Activated CD4-positive, alpha-beta T cell treated with anti-CD3 and anti-CD28 coated beads, Interleukin-2, amount 10 ng/mL, durations not matched to agents 24 days and 14 days (primary cell): ENCODE measurements around the gene TMEM63C. TPM values are rescaled to one million over a fixed set of nuclear protein-coding genes. Genes with fewer than 3 reads are reported as not detected.

Experiments used
- DNase-seq: peaks from one replicate; pipeline ENCODE4 v3.0.0; 2022
- H3K27ac Mint-ChIP-seq: one replicate; pipeline ENCODE4 v1.8.0; 2022; ENCODE audit warnings: mild to moderate bottlenecking, mixed read lengths
- H3K27me3 Mint-ChIP-seq: one replicate; pipeline ENCODE4 v1.8.0; 2022; ENCODE audit warnings: mixed read lengths
- H3K36me3 Mint-ChIP-seq: one replicate; pipeline ENCODE4 v1.8.0; 2022; ENCODE audit warnings: low read depth, mild to moderate bottlenecking, mixed read lengths
- H3K4me1 Mint-ChIP-seq: one replicate; pipeline ENCODE4 v1.8.0; 2021; ENCODE audit warnings: mixed read lengths
- H3K4me3 Mint-ChIP-seq: one replicate; pipeline ENCODE4 v1.8.0; 2022; ENCODE audit warnings: mild to moderate bottlenecking, moderate library complexity, mixed read lengths
- H3K9me3 Mint-ChIP-seq: one replicate; pipeline ENCODE4 v1.8.0; 2021; ENCODE audit warnings: mixed read lengths
- intact Hi-C: fragments of 100-400 bp; cut with micrococcal nuclease; formaldehyde crosslinking; loops from one replicate; pipeline ENCODE4 v1.15.1; 2023
- total RNA-seq: library from RNA; stranded (reverse); gene quantifications from 2 replicates; pipeline ENCODE4 v1.2.3, GENCODE V29; 2022

TMEM63C gene
- total RNA-seq, 1 donor from 2014 or later, result 2.3 TPM

- DNase-seq, result no peak
- H3K4me3 Mint-ChIP-seq, result no peak overlapping the region
- H3K27me3 Mint-ChIP-seq, result peaks cover 4% of the 10 kb centered on the region
- H3K4me1 Mint-ChIP-seq, result no peaks in the 10 kb centered on the region
- no peaks in the 10 kb centered on the region for H3K36me3 Mint-ChIP-seq
- no peaks in the 10 kb centered on the region for H3K9me3 Mint-ChIP-seq
- intact Hi-C loops, result loop anchor here (5.0 kb wide), 1 partner anchor 60 kb away; no protein-coding TSS in a partner anchor
- H3K27ac Mint-ChIP-seq, result no peak overlapping the region
Observed at GRCh38 chr14:77212097-77212870, 30.7 kb downstream of the TMEM63C start.

DNA sequence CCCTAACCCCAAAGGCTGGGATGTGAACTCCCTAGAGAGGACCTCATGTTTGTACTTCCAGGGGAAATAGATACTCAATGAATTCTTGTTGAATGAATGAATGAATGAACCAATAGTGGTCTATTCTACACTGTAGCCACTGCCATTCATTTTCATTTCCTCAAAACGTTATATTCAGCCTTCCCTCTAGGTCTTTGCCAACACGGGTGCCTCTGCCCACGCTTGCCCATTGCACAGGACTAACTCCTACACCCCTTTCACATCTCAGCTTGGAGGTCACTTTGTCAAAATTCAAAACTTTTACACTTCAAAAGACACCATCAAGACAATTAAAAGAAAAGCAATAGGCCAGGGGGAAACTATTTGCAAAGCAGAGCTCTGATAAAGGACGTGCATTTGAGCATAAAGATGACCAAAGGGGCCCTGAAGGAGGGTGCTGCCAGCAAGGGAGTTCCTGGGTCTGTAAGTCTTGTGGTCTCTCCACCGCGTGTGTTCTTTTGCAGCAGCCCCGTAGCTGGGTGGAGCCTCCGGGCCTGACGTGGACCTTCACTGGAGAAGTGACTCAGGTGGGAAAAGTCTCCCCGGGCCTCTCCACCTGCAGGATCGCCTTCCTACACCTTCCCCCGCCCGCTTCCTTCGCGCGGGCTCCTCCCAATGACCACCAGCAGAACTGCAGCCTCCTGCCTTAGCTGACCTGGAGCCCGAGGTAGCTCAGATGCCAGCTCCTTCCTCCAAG, 31.5 kb downstream of the TMEM63C start:
- intact Hi-C loops, result loop anchor here (5.0 kb wide), 1 partner anchor 61 kb away; no protein-coding TSS in a partner anchor
- Mint-ChIP-seq H3K4me3 (no peak overlapping the region), H3K27me3 (peaks cover 4% of the 10 kb centered on the region), H3K27ac (no peak overlapping the region), H3K9me3 (no peaks in the 10 kb centered on the region), H3K4me1 (no peaks in the 10 kb centered on the region), H3K36me3 (no peaks in the 10 kb centered on the region)
- DNase-seq, result peak; percentile 81

- intact Hi-C loops, result loop anchor here (5.0 kb wide), 1 partner anchor 61 kb away; no protein-coding TSS in a partner anchor
- no peaks in the 10 kb centered on the region for H3K4me1 Mint-ChIP-seq
- no peak overlapping the region for H3K27ac Mint-ChIP-seq
- H3K4me3 Mint-ChIP-seq, result no peak overlapping the region
- DNase-seq, result no peak
- peaks cover 4% of the 10 kb centered on the region for H3K27me3 Mint-ChIP-seq
- no peaks in the 10 kb centered on the region for H3K36me3 Mint-ChIP-seq
- no peaks in the 10 kb centered on the region for H3K9me3 Mint-ChIP-seq
Observed at GRCh38 chr14:77213679-77214016, 32.0 kb downstream of the TMEM63C start.

GRCh38 chr14:77214216-77214615, 32.6 kb downstream of the TMEM63C start:
- Mint-ChIP-seq H3K4me3 (no peak overlapping the region), H3K27ac (no peak overlapping the region), H3K9me3 (no peaks in the 10 kb centered on the region), H3K4me1 (no peaks in the 10 kb centered on the region), H3K27me3 (peaks cover 4% of the 10 kb centered on the region), H3K36me3 (no peaks in the 10 kb centered on the region)
- no peak for DNase-seq
- intact Hi-C loops, result loop anchor here (5.0 kb wide), 1 partner anchor 62 kb away; no protein-coding TSS in a partner anchor

DNA sequence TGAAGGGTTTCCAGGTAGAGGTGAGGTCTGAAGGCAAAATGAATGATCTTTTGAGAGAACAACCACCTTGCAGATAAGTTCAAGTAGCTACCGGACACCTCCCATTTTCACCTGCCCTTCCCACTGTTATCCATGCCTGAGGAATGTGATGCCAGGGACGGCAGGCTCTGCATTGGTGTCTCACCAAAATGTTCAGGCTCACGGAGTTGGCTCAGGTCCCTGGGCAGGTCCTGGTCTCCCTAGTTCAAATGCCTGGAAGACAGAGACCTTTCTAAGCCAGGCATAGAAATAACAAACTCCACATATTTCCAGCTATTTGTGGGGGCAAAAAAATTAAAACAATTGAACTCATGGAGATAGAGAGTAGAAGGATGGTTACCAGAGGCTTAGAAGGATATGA, 36.0 kb downstream of the TMEM63C start:
- no peak overlapping the region for H3K4me3 Mint-ChIP-seq
- H3K9me3 Mint-ChIP-seq, result no peaks in the 10 kb centered on the region
- intact Hi-C loops, result no loop called here
- no peaks in the 10 kb centered on the region for H3K4me1 Mint-ChIP-seq
- no peak overlapping the region for H3K27ac Mint-ChIP-seq
- H3K36me3 Mint-ChIP-seq, result no peaks in the 10 kb centered on the region
- peaks cover 4% of the 10 kb centered on the region for H3K27me3 Mint-ChIP-seq
- no peak for DNase-seq

DNA sequence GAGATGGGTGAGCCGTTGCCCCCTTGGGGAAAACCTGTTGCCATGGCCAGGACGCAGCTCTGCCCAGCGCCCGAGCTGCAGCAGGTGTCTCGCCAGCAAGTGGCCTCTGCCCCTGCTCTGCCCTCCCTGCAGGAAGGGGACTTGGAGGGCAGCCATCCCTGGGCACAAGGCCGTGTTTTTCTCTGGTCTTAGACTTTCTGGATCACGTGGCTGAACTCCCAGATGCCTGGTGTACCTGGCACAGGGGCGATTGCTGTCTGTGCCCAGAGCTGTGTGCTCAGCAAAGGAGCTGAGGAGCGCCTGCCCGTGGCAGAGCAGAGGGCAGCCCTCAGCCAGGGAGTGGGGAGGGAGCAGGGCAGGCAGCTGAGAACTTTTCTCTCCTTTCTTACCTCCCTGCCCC, 38.0 kb downstream of the TMEM63C start:
- intact Hi-C loops, result no loop called here
- no peak for DNase-seq
- H3K9me3 Mint-ChIP-seq, result no peaks in the 10 kb centered on the region
- no peaks in the 10 kb centered on the region for H3K4me1 Mint-ChIP-seq
- H3K27ac Mint-ChIP-seq, result no peak overlapping the region
- H3K36me3 Mint-ChIP-seq, result no peaks in the 10 kb centered on the region
- H3K27me3 Mint-ChIP-seq, result peaks cover 2% of the 10 kb centered on the region
- H3K4me3 Mint-ChIP-seq, result no peak overlapping the region

DNA sequence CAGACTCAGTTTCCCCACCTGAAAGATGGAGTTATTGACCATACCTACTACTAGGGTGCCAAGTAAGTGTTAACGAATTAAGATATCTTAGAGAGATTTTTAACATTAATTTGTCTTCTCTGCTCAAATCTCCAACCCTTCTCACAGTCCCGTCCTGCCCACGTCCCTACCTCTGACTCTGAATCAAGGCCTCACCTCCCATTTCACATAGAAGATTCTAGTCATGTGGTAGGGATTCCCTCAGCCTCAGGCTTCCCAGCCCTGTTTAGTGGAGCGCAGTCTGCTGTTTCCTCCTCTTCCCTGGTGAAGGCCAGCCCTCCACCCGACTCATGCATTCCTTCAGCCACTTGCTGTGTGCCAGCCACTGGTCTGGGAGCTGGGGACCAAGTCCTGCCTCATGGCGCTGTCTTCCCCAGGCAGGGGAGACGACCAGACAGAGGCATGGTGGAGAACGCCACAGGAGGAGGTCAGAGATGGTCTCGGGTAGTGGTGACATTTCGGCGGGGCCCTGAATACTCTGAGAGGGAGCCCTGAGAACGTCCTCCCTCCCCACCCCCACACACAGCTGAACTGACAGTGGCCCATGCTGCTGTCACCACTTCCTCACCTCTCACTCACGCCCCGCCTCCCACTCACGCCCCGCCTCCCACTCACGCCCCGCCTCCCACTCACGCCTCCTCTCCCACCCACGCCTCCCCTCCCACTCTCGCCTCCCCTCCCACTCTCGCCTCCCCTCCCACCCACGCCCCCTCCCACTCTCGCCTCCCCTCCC, 38.8 kb downstream of the TMEM63C start:
- Mint-ChIP-seq H3K27ac (no peak overlapping the region), H3K9me3 (no peaks in the 10 kb centered on the region), H3K27me3 (no peaks in the 10 kb centered on the region), H3K4me1 (no peaks in the 10 kb centered on the region), H3K4me3 (no peak overlapping the region), H3K36me3 (no peaks in the 10 kb centered on the region)
- intact Hi-C loops, result no loop called here
- no peak for DNase-seq

DNA sequence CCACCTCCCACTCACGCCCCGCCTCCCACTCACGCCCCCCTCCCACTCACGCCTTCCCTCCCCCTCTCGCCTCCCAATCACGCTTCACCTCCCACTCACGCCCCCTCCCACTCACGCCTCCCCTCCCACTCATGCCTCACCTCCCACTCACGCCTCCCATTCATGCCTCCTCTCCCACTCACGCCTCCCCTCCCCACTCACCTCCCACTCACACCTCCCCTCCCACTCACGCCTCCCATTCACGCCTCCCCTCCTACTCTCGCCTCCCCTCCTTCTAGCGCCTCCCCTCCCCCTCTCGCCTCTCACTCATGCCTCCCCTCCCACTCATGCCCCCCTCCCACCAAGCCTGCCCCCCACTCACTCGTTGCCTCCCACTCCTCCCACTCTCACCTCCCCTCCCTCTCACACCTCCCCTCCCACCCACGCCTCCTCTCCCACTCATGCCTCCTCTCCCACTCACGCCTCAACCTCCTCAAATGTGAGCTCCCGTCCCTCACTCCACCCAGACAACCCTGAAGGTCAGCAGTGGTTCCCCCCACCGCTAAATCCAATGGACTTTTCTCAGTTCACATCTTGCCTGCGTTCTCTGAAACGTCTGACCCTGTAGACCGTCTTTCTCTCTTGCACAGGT, 39.8 kb downstream of the TMEM63C start:
- H3K27me3 Mint-ChIP-seq, result no peaks in the 10 kb centered on the region
- intact Hi-C loops, result no loop called here
- no peaks in the 10 kb centered on the region for H3K9me3 Mint-ChIP-seq
- no peak overlapping the region for H3K4me3 Mint-ChIP-seq
- peak overlapping the region; percentile 71 for H3K27ac Mint-ChIP-seq
- no peak for DNase-seq
- H3K36me3 Mint-ChIP-seq, result no peaks in the 10 kb centered on the region
- H3K4me1 Mint-ChIP-seq, result no peaks in the 10 kb centered on the region

DNA sequence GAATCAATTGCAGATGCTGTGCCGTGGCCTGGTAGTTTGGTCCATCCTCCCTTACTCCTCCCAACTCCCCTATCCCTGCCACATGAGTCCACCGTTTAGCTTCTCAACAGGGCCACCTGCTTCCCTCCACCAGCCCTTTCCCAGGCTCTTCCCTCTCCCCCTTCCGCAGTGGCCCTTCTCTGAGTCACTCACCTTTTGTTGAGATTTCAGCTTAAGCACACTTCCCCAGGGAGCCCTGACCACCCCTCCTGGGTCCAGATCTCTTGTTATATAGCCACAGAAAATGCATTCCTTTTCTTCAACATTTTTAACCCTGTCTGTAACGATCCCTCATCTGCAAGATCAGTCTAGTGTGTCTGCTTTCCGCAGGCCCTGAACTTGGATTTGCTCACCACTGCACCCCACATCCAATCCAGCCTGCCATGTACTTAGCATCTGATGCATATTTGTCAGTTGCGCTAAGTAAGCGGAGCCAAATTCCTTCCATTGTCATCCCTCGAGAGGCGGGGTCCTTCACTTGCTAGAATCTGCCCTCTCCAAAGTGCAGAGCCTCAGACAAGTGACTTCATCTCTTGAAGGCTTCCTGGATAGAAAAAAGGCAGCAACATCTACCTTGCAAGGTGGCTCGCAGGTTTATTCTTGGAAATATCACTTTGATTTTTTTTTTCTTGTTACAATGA, 41.1 kb downstream of the TMEM63C start:
- Mint-ChIP-seq H3K27ac (no peak overlapping the region), H3K4me1 (no peaks in the 10 kb centered on the region), H3K36me3 (no peaks in the 10 kb centered on the region), H3K9me3 (no peaks in the 10 kb centered on the region), H3K4me3 (no peak overlapping the region), H3K27me3 (no peaks in the 10 kb centered on the region)
- intact Hi-C loops, result no loop called here
- no peak for DNase-seq

GRCh38 chr14:77224212-77224611, 42.6 kb downstream of the TMEM63C start:
- Mint-ChIP-seq H3K27me3 (no peaks in the 10 kb centered on the region), H3K36me3 (no peaks in the 10 kb centered on the region), H3K27ac (no peak overlapping the region), H3K4me3 (no peak overlapping the region), H3K4me1 (no peaks in the 10 kb centered on the region), H3K9me3 (no peaks in the 10 kb centered on the region)
- DNase-seq, result no peak
- intact Hi-C loops, result no loop called here

GRCh38 chr14:77225254-77225653, 43.7 kb downstream of the TMEM63C start:
- Mint-ChIP-seq H3K27me3 (no peaks in the 10 kb centered on the region), H3K27ac (no peak overlapping the region), H3K36me3 (no peaks in the 10 kb centered on the region), H3K4me1 (no peaks in the 10 kb centered on the region), H3K9me3 (no peaks in the 10 kb centered on the region), H3K4me3 (no peak overlapping the region)
- no peak for DNase-seq
- intact Hi-C loops, result no loop called here

GRCh38 chr14:77225892-77226557, 44.4 kb downstream of the TMEM63C start:
- Mint-ChIP-seq H3K36me3 (no peaks in the 10 kb centered on the region), H3K9me3 (no peaks in the 10 kb centered on the region), H3K4me1 (no peaks in the 10 kb centered on the region), H3K4me3 (no peak overlapping the region), H3K27ac (no peak overlapping the region), H3K27me3 (no peaks in the 10 kb centered on the region)
- no peak for DNase-seq
- intact Hi-C loops, result no loop called here

- Mint-ChIP-seq H3K9me3 (no peaks in the 10 kb centered on the region), H3K27ac (no peak overlapping the region), H3K27me3 (no peaks in the 10 kb centered on the region), H3K4me1 (no peaks in the 10 kb centered on the region), H3K4me3 (no peak overlapping the region), H3K36me3 (no peaks in the 10 kb centered on the region)
- DNase-seq, result no peak
- intact Hi-C loops, result no loop called here
Observed at GRCh38 chr14:77228056-77228455, 46.5 kb downstream of the TMEM63C start.
